Stimulated activated CD4-positive, alpha-beta T cell treated with anti-CD3 and anti-CD28 coated beads, Interleukin-4, amount 100 ng/mL, for 4 hours (primary cell): ENCODE data around the gene IQGAP3.

ENCODE experiments used
- DNase-seq, 2 experiments: peaks; one replicate each; pipeline ENCODE4 v3.0.0-alpha.2; 2020

IQGAP3 gene

GRCh38 chr1:156495401-156496140 lies 76.8 kb downstream of the IQGAP3 start:
- no peak for DNase-seq

GRCh38 chr1:156494309-156494895 lies 78.0 kb downstream of the IQGAP3 start:
- DNase-seq = no peak

GRCh38 chr1:156493742-156494141 lies 78.6 kb downstream of the IQGAP3 start:
- DNase-seq = no peak

GRCh38 chr1:156493154-156493631 lies 79.2 kb downstream of the IQGAP3 start:
- DNase-seq = no peak

- DNase-seq = no peak
Measured at GRCh38 chr1:156492591-156493080, 79.7 kb downstream of the IQGAP3 start.

- no peak for DNase-seq
Measured at GRCh38 chr1:156492013-156492590, 80.3 kb downstream of the IQGAP3 start.

- no peak for DNase-seq
Measured at GRCh38 chr1:156491151-156491949, 81.0 kb downstream of the IQGAP3 start.

GRCh38 chr1:156490401-156491032 lies 81.8 kb downstream of the IQGAP3 start:
- DNase-seq = no peak

- DNase-seq = no peak
Measured at GRCh38 chr1:156489935-156490293, 82.5 kb downstream of the IQGAP3 start.

- DNase-seq = peak; percentile 27 to 76
Measured at GRCh38 chr1:156489166-156489934, 83.0 kb downstream of the IQGAP3 start.

GRCh38 chr1:156488566-156489165 lies 83.7 kb downstream of the IQGAP3 start:
- DNase-seq = no peak

- no peak for DNase-seq
Measured at GRCh38 chr1:156487862-156488261, 84.5 kb downstream of the IQGAP3 start.

- no peak for DNase-seq
Measured at GRCh38 chr1:156486421-156487344, 85.7 kb downstream of the IQGAP3 start.

GRCh38 chr1:156485984-156486383 lies 86.4 kb downstream of the IQGAP3 start:
- DNase-seq = no peak

GRCh38 chr1:156484480-156485058 lies 87.8 kb downstream of the IQGAP3 start:
- no peak for DNase-seq

- no peak for DNase-seq
Measured at GRCh38 chr1:156483397-156483796, 89.0 kb downstream of the IQGAP3 start.

- no peak for DNase-seq
Measured at GRCh38 chr1:156482276-156482675, 90.1 kb downstream of the IQGAP3 start.

GRCh38 chr1:156481527-156481926 lies 90.8 kb downstream of the IQGAP3 start:
- peak in 1 of 2 experiments; percentile 24 for DNase-seq

- peak; percentile 71 to 72 for DNase-seq
Measured at GRCh38 chr1:156480411-156481192, 91.8 kb downstream of the IQGAP3 start.
